DOHH2 (cell line): Measurements from ENCODE around the gene GGT1.

Source experiments
- CTCF ChIP-seq: fragments of 200-600 bp; sonication (generic); IDR thresholded peaks from one replicate; pipeline ENCODE4 v1.5.1; 2014; ENCODE audit warnings: antibody characterized with exemption, mild to moderate bottlenecking, low read depth, low read length; ENCODE audit not compliant: poor library complexity, severe bottlenecking
- EZH2phosphoT487 ChIP-seq: fragments of 200-600 bp; sonication (generic); IDR thresholded peaks from 2 replicates; pipeline ENCODE4 v1.6.1; 2017; ENCODE audit warnings: borderline replicate concordance, mild to moderate bottlenecking, antibody characterized with exemption, low read length, moderate library complexity, mixed read lengths

- TF ChIP-seq CTCF (no peak), EZH2phosphoT487 (no peak)
These were observed 24.4 kb upstream of the GGT1 start for GRCh38 chr22:24578355-24579257.
